Caco-2 (cell line): Measurements from ENCODE around the gene KCNK3. TPM values are rescaled to one million over a fixed set of nuclear protein-coding genes. Genes with fewer than 3 reads are reported as not detected.

Experiments
- BruUV-seq: library from RNA; stranded (reverse); fragments of 400-500 nt; replicated peaks from 2 replicates; lab custom pipeline; 2021; lab: Mats Ljungman, UMichigan
- CTCF ChIA-PET: fragments of 300-600 bp; sonication (Branson Sonifier 250); formaldehyde crosslinking; loops from one replicate; lab custom pipeline; 2022; ENCODE audit warnings: antibody characterized with exemption; lab: Charles Lee
- POLR2A ChIA-PET: fragments of 300-600 bp; sonication (Branson Sonifier 250); formaldehyde crosslinking; loops from one replicate; lab custom pipeline; 2022; ENCODE audit warnings: antibody characterized with exemption; lab: Charles Lee
- DNase-seq, 2 experiments: peaks; one replicate each; pipeline versions ENCODE4 v3.0.0 to v3.0.0-alpha.2; 2020 to 2022
- H3K27me3 ChIP-seq: replicated peaks from 2 replicates; pipeline ENCODE4 v1.6.0; 2011; ENCODE audit warnings: low read length; ENCODE audit not compliant: control insufficient read depth, insufficient read depth
- H3K36me3 ChIP-seq: 2 replicates; pipeline ENCODE4 v1.5.1; 2011; ENCODE audit warnings: low read length; ENCODE audit not compliant: control insufficient read depth, insufficient read depth
- H3K4me1 ChIP-seq: fragments of 250-450 bp; sonication (Bioruptor Pico); 2 replicates; pipeline ENCODE4 v1.5.1; 2020; ENCODE audit warnings: mild to moderate bottlenecking
- H3K4me3 ChIP-seq: 2 replicates; pipeline ENCODE4 v1.5.1; 2011; ENCODE audit warnings: low read depth, mild to moderate bottlenecking, control low read depth, low read length
- H3K9me3 ChIP-seq: fragments of 250-450 bp; sonication (Bioruptor Pico); 2 replicates; pipeline ENCODE4 v1.5.1; 2020; ENCODE audit warnings: mild to moderate bottlenecking, moderate library complexity
- H3K27ac Mint-ChIP-seq: one replicate; pipeline ENCODE4 v1.8.0; 2022; ENCODE audit warnings: mixed read lengths; ENCODE audit not compliant: unreplicated experiment
- H3K27me3 Mint-ChIP-seq: one replicate; pipeline ENCODE4 v1.8.0; 2022; ENCODE audit warnings: mixed read lengths; ENCODE audit not compliant: insufficient read depth, unreplicated experiment
- H3K36me3 Mint-ChIP-seq: one replicate; pipeline ENCODE4 v1.8.0; 2022; ENCODE audit warnings: mild to moderate bottlenecking, mixed read lengths; ENCODE audit not compliant: insufficient read depth, unreplicated experiment
- H3K4me1 Mint-ChIP-seq: one replicate; pipeline ENCODE4 v1.8.0; 2022; ENCODE audit warnings: low read depth, mixed read lengths; ENCODE audit not compliant: unreplicated experiment
- H3K4me3 Mint-ChIP-seq: one replicate; pipeline ENCODE4 v1.8.0; 2022; ENCODE audit warnings: mild to moderate bottlenecking, moderate library complexity, mixed read lengths; ENCODE audit not compliant: unreplicated experiment
- H3K9me3 Mint-ChIP-seq: one replicate; pipeline ENCODE4 v1.8.0; 2022; ENCODE audit warnings: mixed read lengths; ENCODE audit not compliant: unreplicated experiment
- intact Hi-C: fragments of 100-400 bp; cut with micrococcal nuclease; formaldehyde crosslinking; loops from one replicate; pipeline ENCODE4 v1.10.0; 2022; ENCODE audit not compliant: unreplicated experiment
- total RNA-seq: library from RNA; stranded (reverse); gene quantifications from 2 replicates; pipeline ENCODE4 v1.2.3, GENCODE V29; 2022
- TF ChIP-seq, protein P1 (sequence below), 2 experiments: fragments of 200-600 bp in 1 of 2; IDR thresholded peaks; 1 replicate in 1 of 2; 2 replicates in 1 of 2; pipeline versions ENCODE4 v1.5.1 to v1.8.0; 2011 to 2022; ENCODE audit warnings: antibody characterized with exemption in 1 of 2, control low read depth in 1 of 2, inconsistent platforms in 1 of 2, low read depth in 1 of 2, low read length in 1 of 2, mild to moderate bottlenecking in 1 of 2, moderate library complexity in 1 of 2; ENCODE audit not compliant: insufficient read depth in 1 of 2, severe bottlenecking in 1 of 2, unreplicated experiment in 1 of 2

Gene KCNK3
- total RNA-seq, 1 experiment from 2014 or later, result 0.36 TPM

GRCh38 chr2:26720322-26721114, 28.0 kb downstream of the KCNK3 start:
- peaks cover 35% of the 10 kb centered on the region for H3K4me1 ChIP-seq
- H3K9me3 ChIP-seq, result no peaks in the 10 kb centered on the region; the same call in 1 of the 2 replicates
- TF ChIP-seq, protein P1, sequence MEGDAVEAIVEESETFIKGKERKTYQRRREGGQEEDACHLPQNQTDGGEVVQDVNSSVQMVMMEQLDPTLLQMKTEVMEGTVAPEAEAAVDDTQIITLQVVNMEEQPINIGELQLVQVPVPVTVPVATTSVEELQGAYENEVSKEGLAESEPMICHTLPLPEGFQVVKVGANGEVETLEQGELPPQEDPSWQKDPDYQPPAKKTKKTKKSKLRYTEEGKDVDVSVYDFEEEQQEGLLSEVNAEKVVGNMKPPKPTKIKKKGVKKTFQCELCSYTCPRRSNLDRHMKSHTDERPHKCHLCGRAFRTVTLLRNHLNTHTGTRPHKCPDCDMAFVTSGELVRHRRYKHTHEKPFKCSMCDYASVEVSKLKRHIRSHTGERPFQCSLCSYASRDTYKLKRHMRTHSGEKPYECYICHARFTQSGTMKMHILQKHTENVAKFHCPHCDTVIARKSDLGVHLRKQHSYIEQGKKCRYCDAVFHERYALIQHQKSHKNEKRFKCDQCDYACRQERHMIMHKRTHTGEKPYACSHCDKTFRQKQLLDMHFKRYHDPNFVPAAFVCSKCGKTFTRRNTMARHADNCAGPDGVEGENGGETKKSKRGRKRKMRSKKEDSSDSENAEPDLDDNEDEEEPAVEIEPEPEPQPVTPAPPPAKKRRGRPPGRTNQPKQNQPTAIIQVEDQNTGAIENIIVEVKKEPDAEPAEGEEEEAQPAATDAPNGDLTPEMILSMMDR (IDR thresholded peaks at IDR 0.05; ENCODE audit: insufficient read depth in 1 of 2, low read depth in 1 of 2, low read length in 1 of 2, severe bottlenecking in 1 of 2, unreplicated experiment in 1 of 2), result no peak
- Mint-ChIP-seq H3K27me3 (no peaks in the 10 kb centered on the region), H3K4me3 (no peak overlapping the region), H3K36me3 (peaks cover 5% of the 10 kb centered on the region), H3K27ac (no peak overlapping the region), H3K4me1 (peaks cover 8% of the 10 kb centered on the region), H3K9me3 (no peaks in the 10 kb centered on the region)
- no peak for DNase-seq
- no peak overlapping the region for H3K4me3 ChIP-seq
- no peaks in the 10 kb centered on the region for H3K36me3 ChIP-seq
- intact Hi-C loops, result no loop called here
- no peaks in the 10 kb centered on the region for H3K27me3 ChIP-seq
- BruUV-seq, result no TSS peak
- ChIA-PET POLR2A (no interaction called here), CTCF (interaction anchor here (0.6 kb wide), 1 partner anchor 12 kb away, joined by 3 read pairs; no protein-coding TSS in a partner anchor)

GRCh38 chr2:26721115-26722032, 28.9 kb downstream of the KCNK3 start:
- DNase-seq, result peak in 1 of 2 experiments; percentile 50
- H3K36me3 Mint-ChIP-seq, result peaks cover 5% of the 10 kb centered on the region
- H3K36me3 ChIP-seq, result no peaks in the 10 kb centered on the region
- no peak overlapping the region for H3K4me3 Mint-ChIP-seq
- H3K4me1 ChIP-seq, result peaks cover 31% of the 10 kb centered on the region
- no peak overlapping the region for H3K27ac Mint-ChIP-seq
- ChIA-PET CTCF (no interaction called here), POLR2A (no interaction called here)
- no peak overlapping the region for H3K4me3 ChIP-seq
- H3K9me3 ChIP-seq, result no peaks in the 10 kb centered on the region; the same call in 1 of the 2 replicates
- no peaks in the 10 kb centered on the region for H3K9me3 Mint-ChIP-seq
- no peaks in the 10 kb centered on the region for H3K27me3 ChIP-seq
- no peaks in the 10 kb centered on the region for H3K27me3 Mint-ChIP-seq
- peaks cover 3% of the 10 kb centered on the region for H3K4me1 Mint-ChIP-seq
- TF ChIP-seq, protein P1 (IDR thresholded peaks at IDR 0.05; ENCODE audit: insufficient read depth in 1 of 2, low read depth in 1 of 2, low read length in 1 of 2, severe bottlenecking in 1 of 2, unreplicated experiment in 1 of 2), result no peak
- intact Hi-C loops, result no loop called here
- BruUV-seq, result no TSS peak

GRCh38 chr2:26722328-26722727, 29.8 kb downstream of the KCNK3 start:
- ChIA-PET POLR2A (no interaction called here), CTCF (no interaction called here)
- no peaks in the 10 kb centered on the region for H3K27me3 ChIP-seq
- H3K36me3 ChIP-seq, result no peaks in the 10 kb centered on the region
- no peak for DNase-seq
- Mint-ChIP-seq H3K4me1 (no peaks in the 10 kb centered on the region), H3K4me3 (no peak overlapping the region), H3K36me3 (peaks cover 5% of the 10 kb centered on the region), H3K27ac (no peak overlapping the region), H3K27me3 (no peaks in the 10 kb centered on the region), H3K9me3 (no peaks in the 10 kb centered on the region)
- intact Hi-C loops, result no loop called here
- no peaks in the 10 kb centered on the region for H3K9me3 ChIP-seq
- no peak overlapping the region for H3K4me3 ChIP-seq
- no TSS peak for BruUV-seq
- peaks cover 22% of the 10 kb centered on the region for H3K4me1 ChIP-seq
- TF ChIP-seq, protein P1 (IDR thresholded peaks at IDR 0.05; ENCODE audit: insufficient read depth in 1 of 2, low read depth in 1 of 2, low read length in 1 of 2, severe bottlenecking in 1 of 2, unreplicated experiment in 1 of 2), result no peak
